Subcutaneous adipose tissue (tissue), 4 donors: ENCODE results near the gene AK2. TPM values are rescaled to one million over a fixed set of nuclear protein-coding genes. Genes with fewer than 3 reads are reported as not detected.

Experiments
- CTCF ChIP-seq: fragments of 450-650 bp; IDR thresholded peaks from one replicate; pipeline ENCODE4 v1.5.1; 2016; ENCODE audit warnings: low read depth, mild to moderate bottlenecking, control low read depth, antibody characterized with exemption, moderate library complexity
- total RNA-seq, 4 donors: library from RNA; depleted of rRNA; stranded (reverse); fragments of >200 nt; gene quantifications; one replicate each; pipeline ENCODE4 v1.1.0, GENCODE V29; 2016

AK2 gene
- total RNA-seq, 4 donors from 2014 or later = 101 to 251 (median 194) TPM

GRCh38 chr1:33060579-33061083 lies 23.9 kb upstream of the AK2 start:
- TF ChIP-seq CTCF = no peak

GRCh38 chr1:33057095-33057494 lies 20.4 kb upstream of the AK2 start:
- no peak for TF ChIP-seq CTCF

GRCh38 chr1:33056426-33056825 lies 19.7 kb upstream of the AK2 start:
- no peak for TF ChIP-seq CTCF

GRCh38 chr1:33055210-33056008 lies 18.7 kb upstream of the AK2 start:
- no peak for TF ChIP-seq CTCF

GRCh38 chr1:33050221-33051076 lies 13.8 kb upstream of the AK2 start:
- TF ChIP-seq CTCF = no peak

GRCh38 chr1:33049371-33049770 lies 12.7 kb upstream of the AK2 start:
- TF ChIP-seq CTCF = no peak

GRCh38 chr1:33048426-33048825 lies 11.7 kb upstream of the AK2 start:
- no peak for TF ChIP-seq CTCF
